HEK293 (cell line): ENCODE results near the gene THPO.
A peak's percentile ranks its signal among the peaks of the same experiment; 100 is the strongest.

Source experiments
- BCL6B ChIP-seq: fragments of 450-650 bp; formaldehyde crosslinking; IDR thresholded peaks from 2 replicates; pipeline ENCODE4 v1.5.1; 2017; ENCODE audit warnings: missing biosample characterization, missing genetic modification characterization
- GFI1B ChIP-seq: fragments of 450-650 bp; formaldehyde crosslinking; IDR thresholded peaks from 2 replicates; pipeline ENCODE4 v1.5.1; 2016; ENCODE audit warnings: missing biosample characterization, missing genetic modification characterization
- GLIS1 ChIP-seq: fragments of 450-650 bp; formaldehyde crosslinking; IDR thresholded peaks from 2 replicates; pipeline ENCODE4 v1.5.1; 2016; ENCODE audit warnings: missing biosample characterization, missing genetic modification characterization
- HOXC10 ChIP-seq: sonication (generic); formaldehyde crosslinking; IDR thresholded peaks from 2 replicates; pipeline ENCODE4 v1.8.1; 2023; ENCODE audit warnings: mild to moderate bottlenecking, missing genetic modification reagents
- KLF1 ChIP-seq: fragments of 450-650 bp; formaldehyde crosslinking; IDR thresholded peaks from 2 replicates; pipeline ENCODE4 v1.5.1; 2016; ENCODE audit warnings: missing biosample characterization, missing genetic modification characterization
- KLF9 ChIP-seq: fragments of 450-650 bp; formaldehyde crosslinking; IDR thresholded peaks from 2 replicates; pipeline ENCODE4 v1.5.1; 2016; ENCODE audit warnings: missing biosample characterization, missing genetic modification characterization, low read depth
- PRDM6 ChIP-seq: fragments of 450-650 bp; formaldehyde crosslinking; IDR thresholded peaks from 2 replicates; pipeline ENCODE4 v1.5.1; 2017; ENCODE audit warnings: missing biosample characterization, missing genetic modification characterization
- REST ChIP-seq: fragments of 450-650 bp; formaldehyde crosslinking; IDR thresholded peaks from 2 replicates; pipeline ENCODE4 v1.5.1; 2016; ENCODE audit warnings: missing biosample characterization, missing genetic modification characterization
- SP7 ChIP-seq: fragments of 450-650 bp; formaldehyde crosslinking; IDR thresholded peaks from 2 replicates; pipeline ENCODE4 v1.5.1; 2016; ENCODE audit warnings: missing biosample characterization, missing genetic modification characterization
- WT1 ChIP-seq: fragments of 450-650 bp; formaldehyde crosslinking; IDR thresholded peaks from 2 replicates; pipeline ENCODE4 v1.5.1; 2016; ENCODE audit warnings: missing biosample characterization, missing genetic modification characterization
- ZNF138 ChIP-seq: fragments of 450-650 bp; formaldehyde crosslinking; IDR thresholded peaks from 2 replicates; pipeline ENCODE4 v1.5.1; 2016; ENCODE audit warnings: missing biosample characterization, missing genetic modification characterization, borderline replicate concordance
- ZNF18 ChIP-seq: fragments of 450-650 bp; formaldehyde crosslinking; IDR thresholded peaks from 2 replicates; pipeline ENCODE4 v1.5.1; 2016; ENCODE audit warnings: missing biosample characterization, missing genetic modification characterization
- ZNF2 ChIP-seq: fragments of 450-650 bp; formaldehyde crosslinking; IDR thresholded peaks from 2 replicates; pipeline ENCODE4 v1.5.1; 2016; ENCODE audit warnings: missing biosample characterization, missing genetic modification characterization
- ZNF362 ChIP-seq: fragments of 450-650 bp; formaldehyde crosslinking; IDR thresholded peaks from 2 replicates; pipeline ENCODE4 v1.5.1; 2016; ENCODE audit warnings: missing biosample characterization, missing genetic modification characterization
- ZNF544 ChIP-seq: fragments of 450-650 bp; formaldehyde crosslinking; IDR thresholded peaks from 2 replicates; pipeline ENCODE4 v1.5.0; 2017; ENCODE audit warnings: missing biosample characterization, missing genetic modification characterization
- ZNF558 ChIP-seq: fragments of 450-650 bp; formaldehyde crosslinking; IDR thresholded peaks from 2 replicates; pipeline ENCODE4 v1.5.1; 2016; ENCODE audit warnings: missing biosample characterization, missing genetic modification characterization
- ZNF623 ChIP-seq: fragments of 450-650 bp; formaldehyde crosslinking; IDR thresholded peaks from 2 replicates; pipeline ENCODE4 v1.5.1; 2016; ENCODE audit warnings: missing biosample characterization, missing genetic modification characterization
- ZNF658 ChIP-seq: fragments of 450-650 bp; formaldehyde crosslinking; IDR thresholded peaks from 2 replicates; pipeline ENCODE4; 2016; ENCODE audit warnings: missing biosample characterization, missing genetic modification characterization
- ZNF660 ChIP-seq: fragments of 450-650 bp; IDR thresholded peaks from 2 replicates; pipeline ENCODE4 v1.5.1; 2018; ENCODE audit warnings: missing biosample characterization, mild to moderate bottlenecking, missing genetic modification characterization
- ZNF664 ChIP-seq: fragments of 450-650 bp; formaldehyde crosslinking; IDR thresholded peaks from 2 replicates; pipeline ENCODE4 v1.5.1; 2016; ENCODE audit warnings: missing biosample characterization, missing genetic modification characterization
- ZNF692 ChIP-seq: fragments of 450-650 bp; formaldehyde crosslinking; IDR thresholded peaks from 2 replicates; pipeline ENCODE4 v1.5.1; 2016; ENCODE audit warnings: missing biosample characterization, missing genetic modification characterization
- ZNF777 ChIP-seq: fragments of 450-650 bp; formaldehyde crosslinking; IDR thresholded peaks from 2 replicates; pipeline ENCODE4 v1.5.1; 2017; ENCODE audit warnings: missing biosample characterization, missing genetic modification characterization, borderline replicate concordance
- ZNF791 ChIP-seq: fragments of 450-650 bp; formaldehyde crosslinking; IDR thresholded peaks from 2 replicates; pipeline ENCODE4 v1.5.1; 2016; ENCODE audit warnings: missing biosample characterization, missing genetic modification characterization
- ZSCAN23 ChIP-seq: fragments of 450-650 bp; formaldehyde crosslinking; IDR thresholded peaks from 2 replicates; pipeline ENCODE4 v1.5.1; 2016; ENCODE audit warnings: missing biosample characterization, missing genetic modification characterization
- ZSCAN4 ChIP-seq: fragments of 450-650 bp; formaldehyde crosslinking; IDR thresholded peaks from 2 replicates; pipeline ENCODE4 v1.5.1; 2017; ENCODE audit warnings: missing biosample characterization, missing genetic modification characterization

Gene THPO

GRCh38 chr3:184362668-184363546 is 15.1 kb downstream of the THPO start (continued):
- TF ChIP-seq ZSCAN4: peak; percentile 84
- peak; percentile 82; the same call in 1 of the 2 replicates for TF ChIP-seq ZNF660
- TF ChIP-seq GLIS1: peak; percentile 43; the same call in 1 of the 2 replicates
- peak; percentile 43; the same call in 1 of the 2 replicates for TF ChIP-seq ZNF777 (tag by site-specific recombination)
- no peak for TF ChIP-seq ZNF664
- TF ChIP-seq KLF1: peak; percentile 42; the same call in 1 of the 2 replicates
- TF ChIP-seq ZNF791 (tag by site-specific recombination): no peak
- no peak for TF ChIP-seq ZNF138
- TF ChIP-seq ZNF658 (tag by site-specific recombination): no peak
- no peak for TF ChIP-seq HOXC10 (CRISPR knock-in tag)
- no peak for TF ChIP-seq ZNF623 (tag by site-specific recombination)
- TF ChIP-seq SP7 (tag by site-specific recombination): 0 out of 2 replicates have a peak, but pooled peaks have one; percentile 46
- TF ChIP-seq REST: peak; percentile 25; the same call in 1 of the 2 replicates
- no peak for TF ChIP-seq GFI1B
- no peak for TF ChIP-seq BCL6B (tag by site-specific recombination)
- TF ChIP-seq ZNF692 (tag by site-specific recombination): 0 out of 2 replicates have a peak, but pooled peaks have one; percentile 6
- peak; percentile 51; the same call in 1 of the 2 replicates for TF ChIP-seq ZNF2 (tag by site-specific recombination)
- no peak for TF ChIP-seq ZNF558 (tag by site-specific recombination)
- no peak for TF ChIP-seq PRDM6 (tag by site-specific recombination)
- no peak for TF ChIP-seq ZSCAN23 (tag by site-specific recombination)
- TF ChIP-seq KLF9: 0 out of 2 replicates have a peak, but pooled peaks have one; percentile 12
- TF ChIP-seq ZNF18 (tag by site-specific recombination): no peak
- TF ChIP-seq ZNF544: no peak
- TF ChIP-seq WT1: 0 out of 2 replicates have a peak, but pooled peaks have one; percentile 24
- TF ChIP-seq ZNF362 (tag by site-specific recombination): no peak
